MM.1S (cell line): ENCODE measurements around the gene SLC9A1.

Experiments
- EZH2phosphoT487 ChIP-seq: fragments of 300-600 bp; sonication (generic); IDR thresholded peaks from 2 replicates; pipeline ENCODE4 v1.6.1; 2018; ENCODE audit warnings: antibody characterized with exemption, low read length
- TF ChIP-seq, protein P1 (sequence below): fragments of 300-600 bp; sonication (generic); IDR thresholded peaks from 2 replicates; pipeline ENCODE4 v1.5.1; 2016; ENCODE audit warnings: antibody characterized with exemption, low read length, mixed read lengths

DNA sequence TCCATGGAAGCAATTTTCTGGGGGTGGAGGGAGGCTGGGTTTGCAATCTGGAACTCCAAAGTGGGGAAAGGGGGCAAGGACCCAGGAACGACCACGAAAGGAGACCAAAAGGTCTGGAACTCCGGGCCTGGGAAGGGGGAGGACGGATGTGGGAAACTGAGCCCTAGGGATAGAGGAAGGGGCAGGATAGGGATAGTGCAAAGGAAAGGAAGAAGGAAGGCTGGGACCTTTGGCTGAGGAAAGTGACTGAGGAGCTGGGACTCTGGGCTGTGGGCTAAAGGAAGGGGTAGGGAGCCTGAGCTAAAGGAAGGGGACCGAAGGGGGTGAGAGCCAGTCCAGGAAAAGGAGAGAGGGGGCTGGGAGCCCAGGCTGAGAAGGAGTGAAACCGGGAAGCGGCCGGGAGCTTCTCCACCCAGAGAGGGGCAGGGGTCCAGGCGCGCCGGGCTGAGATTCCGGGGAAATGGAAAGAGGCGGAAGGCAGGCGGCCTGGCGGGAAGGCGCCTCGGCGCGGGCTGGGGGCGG is 395 bp downstream of the SLC9A1 start:
- TF ChIP-seq, protein P1, sequence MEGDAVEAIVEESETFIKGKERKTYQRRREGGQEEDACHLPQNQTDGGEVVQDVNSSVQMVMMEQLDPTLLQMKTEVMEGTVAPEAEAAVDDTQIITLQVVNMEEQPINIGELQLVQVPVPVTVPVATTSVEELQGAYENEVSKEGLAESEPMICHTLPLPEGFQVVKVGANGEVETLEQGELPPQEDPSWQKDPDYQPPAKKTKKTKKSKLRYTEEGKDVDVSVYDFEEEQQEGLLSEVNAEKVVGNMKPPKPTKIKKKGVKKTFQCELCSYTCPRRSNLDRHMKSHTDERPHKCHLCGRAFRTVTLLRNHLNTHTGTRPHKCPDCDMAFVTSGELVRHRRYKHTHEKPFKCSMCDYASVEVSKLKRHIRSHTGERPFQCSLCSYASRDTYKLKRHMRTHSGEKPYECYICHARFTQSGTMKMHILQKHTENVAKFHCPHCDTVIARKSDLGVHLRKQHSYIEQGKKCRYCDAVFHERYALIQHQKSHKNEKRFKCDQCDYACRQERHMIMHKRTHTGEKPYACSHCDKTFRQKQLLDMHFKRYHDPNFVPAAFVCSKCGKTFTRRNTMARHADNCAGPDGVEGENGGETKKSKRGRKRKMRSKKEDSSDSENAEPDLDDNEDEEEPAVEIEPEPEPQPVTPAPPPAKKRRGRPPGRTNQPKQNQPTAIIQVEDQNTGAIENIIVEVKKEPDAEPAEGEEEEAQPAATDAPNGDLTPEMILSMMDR = no peak
- no peak for TF ChIP-seq EZH2phosphoT487
